GM19468 (cell line): ENCODE data around the gene TTBK1.
"Not testable (repeated sequence)": the region's sequence is repeated elsewhere in the genome, so short reads cannot be mapped to it uniquely, and the experiment has no call there.

Source experiments
- ATAC-seq: cut with Tn5 transposase; IDR thresholded peaks from one replicate; pipeline ENCODE4 v1.9.1; 2021; ENCODE audit warnings: mild to moderate bottlenecking, moderate library complexity, moderate number of reproducible peaks; ENCODE audit not compliant: unreplicated experiment; ENCODE audit errors: extremely low read depth

The TTBK1 gene

DNA sequence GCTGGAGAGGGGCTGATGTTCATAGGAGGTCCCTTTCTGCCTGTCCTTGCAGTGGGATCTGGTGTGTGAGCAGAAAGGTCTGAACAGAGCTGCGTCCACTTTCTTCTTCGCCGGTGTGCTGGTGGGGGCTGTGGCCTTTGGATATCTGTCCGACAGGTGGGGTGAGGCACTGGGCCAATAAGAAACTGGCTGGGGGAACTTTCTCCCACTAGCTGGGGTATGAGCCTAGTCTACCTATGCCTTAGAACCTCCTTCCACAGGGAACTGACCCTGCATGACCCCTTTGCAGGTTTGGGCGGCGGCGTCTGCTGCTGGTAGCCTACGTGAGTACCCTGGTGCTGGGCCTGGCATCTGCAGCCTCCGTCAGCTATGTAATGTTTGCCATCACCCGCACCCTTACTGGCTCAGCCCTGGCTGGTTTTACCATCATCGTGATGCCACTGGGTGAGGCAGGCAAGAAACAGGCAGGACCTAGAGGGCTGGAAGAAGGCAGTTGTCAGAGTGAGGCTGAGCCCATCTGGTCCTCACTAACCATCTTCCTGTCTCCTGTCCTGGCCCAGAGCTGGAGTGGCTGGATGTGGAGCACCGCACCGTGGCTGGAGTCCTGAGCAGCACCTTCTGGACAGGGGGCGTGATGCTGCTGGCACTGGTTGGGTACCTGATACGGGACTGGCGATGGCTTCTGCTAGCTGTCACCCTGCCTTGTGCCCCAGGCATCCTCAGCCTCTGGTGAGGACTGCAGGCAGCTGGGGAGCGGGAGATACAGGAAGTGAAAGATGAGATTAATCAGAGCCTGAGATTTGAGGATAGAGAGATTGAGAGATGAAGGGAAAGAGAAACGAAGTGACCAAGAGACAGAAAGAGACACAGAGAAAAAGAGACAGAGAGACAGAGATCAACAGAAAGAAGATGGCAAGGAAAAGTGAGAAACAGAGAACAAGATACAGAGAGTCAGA is 56.3 kb downstream of the TTBK1 start:
- no peak for ATAC-seq

DNA sequence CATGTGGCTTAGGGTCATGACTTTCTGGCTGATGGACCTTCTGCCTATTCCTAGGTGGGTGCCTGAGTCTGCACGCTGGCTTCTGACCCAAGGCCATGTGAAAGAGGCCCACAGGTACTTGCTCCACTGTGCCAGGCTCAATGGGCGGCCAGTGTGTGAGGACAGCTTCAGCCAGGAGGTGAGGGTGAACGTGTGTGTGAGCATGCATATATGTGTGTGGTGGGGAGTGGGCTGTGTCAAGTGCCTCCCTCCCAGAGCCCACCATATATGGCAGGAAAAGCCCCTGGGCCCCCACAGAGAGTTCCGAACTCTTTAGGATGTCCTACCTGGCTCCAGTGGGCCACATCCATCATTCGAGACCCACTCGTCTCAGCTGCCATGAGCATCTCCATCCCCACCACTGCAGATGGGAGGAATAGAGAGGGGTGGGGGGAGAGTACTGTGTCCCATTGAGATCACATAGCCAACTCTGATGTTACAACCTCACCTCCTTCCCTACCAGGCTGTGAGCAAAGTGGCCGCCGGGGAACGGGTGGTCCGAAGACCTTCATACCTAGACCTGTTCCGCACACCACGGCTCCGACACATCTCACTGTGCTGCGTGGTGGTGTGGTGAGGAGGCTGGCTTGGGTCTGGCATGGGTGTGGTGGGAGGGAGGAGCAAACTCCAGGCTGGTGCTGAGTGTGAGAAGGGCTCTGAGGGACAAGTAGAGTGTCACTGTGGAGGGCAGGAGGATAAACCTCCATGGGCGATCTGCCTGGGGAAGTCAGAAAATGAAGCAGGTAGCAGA is 58.0 kb downstream of the TTBK1 start:
- no peak for ATAC-seq

DNA sequence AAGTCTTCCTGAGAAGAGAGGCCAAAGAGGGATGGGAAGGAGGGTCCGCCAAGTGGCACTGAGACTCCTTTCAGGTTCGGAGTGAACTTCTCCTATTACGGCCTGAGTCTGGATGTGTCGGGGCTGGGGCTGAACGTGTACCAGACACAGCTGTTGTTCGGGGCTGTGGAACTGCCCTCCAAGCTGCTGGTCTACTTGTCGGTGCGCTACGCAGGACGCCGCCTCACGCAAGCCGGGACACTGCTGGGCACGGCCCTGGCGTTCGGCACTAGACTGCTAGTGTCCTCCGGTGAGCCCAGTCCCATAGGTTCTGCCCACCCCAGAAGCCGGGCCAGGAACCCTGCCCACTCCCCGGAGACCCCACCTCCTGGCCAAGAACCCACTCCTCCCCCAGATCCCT is 58.8 kb downstream of the TTBK1 start:
- no peak for ATAC-seq

DNA sequence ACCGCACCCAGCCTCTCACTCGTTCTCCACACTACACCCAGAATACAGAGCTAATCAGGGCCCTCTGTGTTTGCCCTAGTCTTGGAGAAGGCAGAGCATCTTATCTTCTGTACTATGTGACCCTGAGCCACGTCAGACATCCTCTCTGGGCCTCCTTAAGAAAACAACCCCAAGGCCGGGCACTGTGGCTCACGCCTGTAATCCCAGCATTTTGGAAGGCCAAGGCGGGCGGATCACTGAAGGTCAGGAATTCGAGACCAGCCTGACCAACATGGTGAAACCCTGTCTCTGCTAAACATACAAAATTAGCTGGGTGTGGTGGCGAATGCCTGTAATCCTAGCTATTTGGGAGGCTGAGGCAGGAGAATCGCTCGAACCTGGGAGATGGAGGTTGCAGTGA is 59.7 kb downstream of the TTBK1 start:
- not testable (repeated sequence) for ATAC-seq

DNA sequence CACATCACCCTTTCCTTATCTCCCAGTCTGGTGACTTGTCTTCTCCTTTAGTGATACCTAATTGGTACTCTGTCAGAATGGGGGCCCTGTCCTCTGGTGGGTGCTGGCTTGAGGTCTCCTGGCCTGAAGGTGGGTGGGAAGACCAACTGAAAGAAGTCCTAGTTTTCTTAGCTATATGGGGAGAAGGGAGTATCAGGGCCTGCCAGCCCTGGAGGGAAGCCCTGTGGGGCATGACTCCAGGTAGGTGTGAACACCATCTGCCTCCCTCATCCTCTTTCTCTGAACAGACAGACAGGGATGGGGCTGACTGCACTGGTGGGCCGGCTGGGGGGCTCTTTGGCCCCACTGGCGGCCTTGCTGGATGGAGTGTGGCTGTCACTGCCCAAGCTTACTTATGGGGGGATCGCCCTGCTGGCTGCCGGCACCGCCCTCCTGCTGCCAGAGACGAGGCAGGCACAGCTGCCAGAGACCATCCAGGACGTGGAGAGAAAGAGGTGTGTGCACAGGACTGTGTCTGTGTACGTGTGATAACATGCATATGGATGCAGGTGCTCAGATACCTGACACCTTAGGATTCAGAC is 60.6 kb downstream of the TTBK1 start:
- ATAC-seq = no peak

DNA sequence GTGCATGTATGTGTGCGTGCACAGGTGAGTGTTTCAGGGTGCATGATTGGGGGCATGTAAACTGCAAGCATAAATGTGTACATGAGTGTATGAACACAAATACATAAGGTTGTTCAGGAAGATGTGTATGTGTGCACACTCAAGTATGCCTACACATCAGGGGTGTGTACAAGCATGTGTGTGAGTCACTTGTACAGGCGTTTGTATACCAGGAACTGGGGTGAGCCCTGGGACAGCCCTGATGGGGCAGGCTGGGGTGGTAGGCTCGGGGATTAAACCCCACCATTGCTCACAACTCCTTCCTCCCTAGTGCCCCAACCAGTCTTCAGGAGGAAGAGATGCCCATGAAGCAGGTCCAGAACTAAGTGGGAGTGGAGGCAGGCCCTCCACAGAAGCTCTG is 61.1 kb downstream of the TTBK1 start:
- ATAC-seq = no peak

DNA sequence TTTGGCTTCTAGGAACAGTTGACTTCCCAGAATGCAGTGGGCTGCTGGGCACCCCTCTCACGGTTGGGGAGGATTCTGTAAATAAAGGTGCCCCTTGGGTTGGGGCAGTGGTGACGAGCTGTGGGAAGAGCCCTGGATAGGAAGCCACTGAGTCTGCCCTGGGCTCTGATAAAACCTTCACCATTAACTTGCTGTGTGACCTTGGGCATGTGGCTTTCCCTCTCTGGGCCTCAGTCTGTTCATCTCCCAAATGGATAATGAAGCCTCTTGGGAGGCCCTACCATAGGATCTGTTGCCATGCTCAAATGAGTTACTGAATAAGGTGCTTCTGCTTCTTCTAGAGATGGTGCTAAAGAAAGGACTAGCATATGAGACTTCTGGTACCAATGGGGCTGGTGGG is 61.6 kb downstream of the TTBK1 start:
- ATAC-seq = no peak

DNA sequence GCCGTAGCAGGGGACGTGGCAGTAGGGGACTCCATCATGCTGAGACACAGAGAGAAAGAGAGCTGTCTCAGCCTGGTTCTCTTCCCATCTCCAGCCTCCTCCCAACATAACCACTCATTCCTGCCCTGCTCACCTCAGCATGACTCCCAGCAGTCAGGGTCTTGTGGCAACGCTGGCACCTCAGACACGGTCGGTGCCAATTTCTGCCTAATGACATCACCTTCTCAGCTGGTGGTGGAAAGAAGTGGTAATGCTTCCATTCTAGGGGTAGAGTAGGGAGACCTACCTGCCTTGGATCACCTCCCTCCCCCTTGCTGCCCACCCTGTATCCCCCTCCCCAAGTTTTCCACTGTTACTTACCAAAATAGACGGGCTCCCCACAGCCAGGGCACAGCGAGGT is 62.8 kb downstream of the TTBK1 start:
- ATAC-seq = no peak

DNA sequence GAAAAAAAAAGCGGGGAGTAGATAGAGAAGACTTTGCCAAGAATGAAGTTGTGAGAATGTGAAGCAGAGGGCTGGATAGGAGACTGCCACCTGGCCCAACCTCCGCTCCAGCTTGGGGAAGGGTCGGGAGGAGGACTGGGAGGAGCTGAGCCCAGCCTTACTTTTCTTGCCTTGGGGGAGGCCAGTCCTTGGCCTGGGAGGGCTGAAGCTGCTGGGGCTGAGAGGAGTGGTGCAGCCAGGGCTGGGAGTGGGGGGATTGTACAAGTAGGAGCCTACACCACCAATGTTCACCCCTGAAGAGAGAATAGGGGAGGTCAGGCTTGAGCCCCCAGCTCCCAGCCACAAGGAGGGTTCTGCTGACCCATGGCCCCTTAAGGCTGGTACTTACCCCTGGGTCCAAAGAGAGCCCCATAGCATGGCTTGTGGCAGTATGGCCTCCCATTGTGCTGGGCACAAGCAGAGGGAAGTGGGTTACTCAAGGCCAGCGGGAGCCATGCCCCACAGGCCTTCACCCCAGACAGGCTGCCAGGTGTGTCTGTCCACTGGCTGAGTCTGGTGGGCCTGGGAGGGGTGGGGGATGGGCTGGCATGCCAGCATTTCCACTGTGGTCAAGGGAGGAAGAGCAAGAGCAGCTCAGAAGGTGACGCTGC is 64.3 kb downstream of the TTBK1 start:
- no peak for ATAC-seq

DNA sequence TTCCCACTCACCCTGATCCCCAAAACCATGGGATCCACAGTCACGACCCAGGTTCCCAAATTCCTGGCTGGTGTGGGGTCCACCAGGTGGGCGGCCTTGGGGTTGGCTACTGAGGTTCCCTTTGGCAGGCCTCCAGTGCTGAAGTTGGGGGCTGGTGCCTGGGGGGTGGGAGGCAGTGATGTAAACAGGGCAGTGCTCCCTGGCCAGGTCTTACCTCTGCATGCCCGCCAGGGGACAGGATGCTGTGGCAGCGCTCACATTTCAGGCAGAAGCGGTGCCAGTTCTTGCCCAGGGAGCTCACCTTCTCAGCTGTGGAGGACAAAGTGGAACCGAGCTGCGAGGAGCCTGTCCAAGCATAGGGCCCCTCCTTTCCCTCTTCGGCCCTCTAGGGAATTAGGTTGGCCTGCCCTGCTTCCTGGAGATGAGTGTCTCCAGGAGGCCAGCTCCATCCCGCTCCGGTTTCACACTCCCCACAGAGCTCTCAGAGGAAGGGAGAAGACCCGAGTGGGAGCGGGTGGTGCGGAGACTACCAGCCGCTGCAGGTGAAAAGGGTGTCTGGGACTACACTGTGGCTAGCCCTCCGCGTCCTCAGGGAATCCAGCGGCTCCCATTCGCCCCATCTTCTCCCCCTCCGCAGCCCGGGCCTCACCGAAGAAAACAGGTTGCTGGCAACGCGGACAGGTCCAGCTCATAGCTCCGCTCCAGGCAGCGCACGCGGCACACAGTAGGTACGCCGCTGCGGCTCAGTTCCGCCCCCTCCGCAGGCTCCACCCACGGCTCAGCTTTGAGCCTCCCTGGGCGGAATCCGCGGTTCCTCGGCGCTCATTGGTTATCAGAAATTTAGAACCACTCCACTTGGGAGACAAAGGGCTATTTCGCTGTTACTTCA is 65.1 kb downstream of the TTBK1 start, which contains the start of gene CRIP3:
TSS of gene CRIP3 (minus strand) at position 726 of the 889 bp plus-strand sequence. CDS start at position 692, 34 bp downstream.
- ATAC-seq = peak; percentile 21

DNA sequence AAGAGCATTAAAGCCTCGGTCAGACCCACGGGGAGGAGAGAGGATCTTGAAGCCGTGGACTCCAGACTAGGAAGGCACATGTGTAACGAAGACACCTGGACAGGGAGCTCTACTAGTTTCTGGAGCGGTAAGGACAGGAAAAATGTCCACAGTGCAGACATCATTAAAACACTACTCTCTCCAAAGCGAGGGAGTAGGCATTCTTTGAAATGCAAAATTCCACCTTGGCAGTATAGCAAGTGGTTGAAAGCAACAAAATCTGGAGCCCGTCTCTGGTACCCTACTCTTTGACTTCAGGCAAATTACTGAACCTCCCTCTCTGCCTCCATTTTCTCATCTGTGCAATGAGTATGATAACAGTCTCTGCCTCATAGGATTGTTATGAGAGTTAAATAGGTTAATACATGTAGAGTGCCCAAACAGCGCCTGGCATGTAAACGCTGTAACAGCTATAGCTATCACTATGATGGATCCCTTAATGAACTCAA is 65.8 kb downstream of the TTBK1 start:
- no peak for ATAC-seq

DNA sequence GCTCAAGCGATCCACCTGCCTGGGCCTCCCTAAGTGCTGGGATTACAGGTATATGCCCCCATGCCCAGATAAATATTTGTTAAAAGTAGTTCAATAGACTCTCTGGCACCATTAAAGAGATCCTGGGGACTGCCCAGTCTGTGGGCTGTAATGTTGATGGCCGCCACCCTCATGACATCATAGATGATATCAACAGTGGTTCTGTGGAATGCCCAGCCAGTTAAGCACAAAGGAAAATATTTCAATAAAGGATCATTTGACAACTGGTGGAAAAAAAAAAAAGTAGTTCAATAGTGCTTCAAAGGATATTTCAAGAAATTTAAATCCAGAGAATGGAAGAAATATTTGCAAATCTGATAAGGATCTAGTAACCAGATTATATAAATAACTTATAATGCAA is 66.9 kb downstream of the TTBK1 start:
- ATAC-seq = no peak

DNA sequence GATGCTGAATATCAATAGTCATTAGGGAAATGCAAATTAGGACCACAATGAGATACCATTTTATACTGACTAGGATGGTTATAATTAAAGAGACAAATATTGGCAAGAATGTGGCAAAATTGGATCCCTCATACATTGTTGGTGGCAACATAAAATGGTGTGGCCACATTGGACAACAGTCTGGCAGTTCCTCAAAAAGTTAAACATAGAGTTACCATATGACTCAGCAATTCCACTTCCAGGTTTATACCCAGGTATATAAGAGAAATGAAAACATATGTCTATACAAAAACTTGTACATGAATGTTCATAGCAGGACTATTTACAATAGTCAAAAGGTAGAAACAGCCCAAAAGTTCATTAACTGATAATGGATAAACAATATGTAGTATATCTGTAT is 67.3 kb downstream of the TTBK1 start:
- no peak for ATAC-seq

DNA sequence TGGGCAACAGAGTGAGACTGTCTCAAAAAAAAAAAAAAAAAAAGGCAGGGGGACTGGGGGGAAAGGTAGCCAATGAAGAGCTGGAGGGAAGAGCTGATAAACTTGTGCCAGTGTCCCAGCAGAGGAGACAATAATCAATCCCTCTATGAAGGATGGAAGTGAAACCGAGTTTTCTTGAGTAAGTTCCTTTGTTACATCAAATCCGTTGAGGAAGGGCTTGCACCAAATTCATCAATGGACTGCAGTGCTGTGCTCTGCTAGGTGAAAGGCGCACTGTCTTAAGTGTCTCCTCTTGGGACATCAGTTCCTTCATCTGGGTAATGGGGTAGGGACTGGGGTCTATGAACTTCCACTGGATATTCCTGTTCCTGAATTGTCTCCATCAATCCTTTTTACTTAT is 68.4 kb downstream of the TTBK1 start:
- no peak for ATAC-seq

DNA sequence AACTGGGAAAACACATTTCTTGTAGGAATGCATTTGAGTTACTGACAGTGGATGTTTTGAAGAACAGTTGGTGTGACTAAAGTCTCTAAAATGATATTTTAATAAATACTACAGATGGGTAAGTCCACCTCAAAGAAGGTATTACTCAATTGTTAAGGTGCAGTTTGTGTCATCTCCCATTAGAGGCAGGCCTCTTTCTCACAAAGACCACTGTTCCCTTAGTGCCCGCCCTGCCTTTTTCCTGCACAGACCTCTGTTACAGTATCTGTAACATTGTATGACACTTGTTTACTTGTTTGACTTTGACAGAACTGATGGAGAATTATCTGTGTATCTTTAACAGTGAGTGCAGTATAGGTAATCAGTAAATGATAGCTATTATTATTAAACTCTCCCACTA is 70.5 kb downstream of the TTBK1 start:
- no peak for ATAC-seq

DNA sequence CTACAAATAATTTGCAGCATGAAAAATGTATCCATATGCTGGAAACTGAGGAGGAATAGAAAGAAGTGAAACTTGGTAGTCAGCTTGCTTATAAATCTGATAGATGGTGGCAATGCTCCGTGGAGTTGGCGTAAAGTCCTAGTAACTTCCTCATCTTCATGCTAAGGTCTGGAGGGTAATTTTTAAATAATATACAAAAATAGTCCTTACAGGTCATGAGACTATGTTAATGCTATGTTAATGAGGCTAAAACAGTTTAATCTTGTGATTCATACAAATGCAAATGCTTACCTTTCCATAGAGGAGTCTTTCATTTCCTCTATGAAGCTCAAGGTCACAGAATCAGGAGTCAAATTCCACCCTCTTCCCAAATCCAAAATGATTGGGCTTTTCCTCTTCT is 74.7 kb downstream of the TTBK1 start:
- no peak for ATAC-seq

DNA sequence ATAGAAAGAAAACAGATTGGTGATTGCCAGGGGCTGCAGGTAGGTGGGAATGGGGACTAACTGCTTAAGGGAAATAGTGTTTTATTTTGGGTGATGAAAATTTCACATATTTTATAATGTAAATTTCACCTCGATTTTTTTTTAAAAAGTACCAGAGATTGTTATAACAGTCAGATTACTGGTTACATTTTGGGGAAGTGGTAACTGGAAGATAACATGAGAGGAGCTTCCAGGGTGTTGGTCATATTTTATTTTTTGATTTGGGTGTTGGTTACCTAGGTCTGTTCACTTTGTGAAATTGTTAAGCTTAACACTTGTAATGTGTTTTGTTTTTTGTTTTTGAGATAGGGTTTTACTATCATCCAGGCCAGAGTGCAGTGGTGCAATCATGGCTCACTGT is 82.6 kb downstream of the TTBK1 start:
- no peak for ATAC-seq

DNA sequence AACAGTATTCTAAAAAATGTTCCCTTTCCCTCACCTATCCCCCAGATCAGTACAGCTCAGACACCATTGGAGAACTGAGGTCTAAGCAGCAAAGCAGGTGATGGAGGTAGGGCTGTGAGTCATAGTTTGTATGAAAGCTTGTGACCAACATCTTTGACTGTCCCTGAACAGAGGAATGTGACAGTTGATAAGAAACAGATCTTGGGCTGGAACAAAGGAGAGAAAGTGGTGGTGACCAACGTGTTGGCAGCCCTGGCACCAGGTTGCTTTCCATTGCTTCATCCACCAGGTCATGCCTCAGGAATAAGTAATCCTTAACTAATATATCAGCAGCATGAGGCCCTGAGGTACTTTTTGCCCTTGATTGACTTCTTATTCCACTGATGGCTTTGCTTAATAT is 85.2 kb downstream of the TTBK1 start:
- no peak for ATAC-seq

DNA sequence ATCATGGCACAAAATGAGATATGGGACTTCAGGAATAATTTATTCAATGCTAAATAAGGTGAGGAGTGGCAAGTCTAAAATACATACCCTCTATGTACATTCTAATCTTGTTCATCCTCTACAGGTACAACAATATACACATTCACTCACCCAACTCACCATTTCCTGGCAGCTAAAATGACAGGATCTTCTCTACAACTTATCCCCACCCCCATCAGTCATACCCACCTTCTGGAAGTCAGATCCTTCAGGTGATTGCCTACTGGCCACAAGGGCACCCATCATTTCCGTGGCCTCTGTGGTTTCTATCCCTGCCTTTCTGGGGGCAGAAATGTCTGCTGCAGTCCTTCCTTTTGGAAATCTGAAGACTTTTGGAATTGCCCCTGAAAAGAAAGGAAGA is 88.2 kb downstream of the TTBK1 start:
- ATAC-seq = no peak
